Measurements from ENCODE around the gene TXN.

DNA sequence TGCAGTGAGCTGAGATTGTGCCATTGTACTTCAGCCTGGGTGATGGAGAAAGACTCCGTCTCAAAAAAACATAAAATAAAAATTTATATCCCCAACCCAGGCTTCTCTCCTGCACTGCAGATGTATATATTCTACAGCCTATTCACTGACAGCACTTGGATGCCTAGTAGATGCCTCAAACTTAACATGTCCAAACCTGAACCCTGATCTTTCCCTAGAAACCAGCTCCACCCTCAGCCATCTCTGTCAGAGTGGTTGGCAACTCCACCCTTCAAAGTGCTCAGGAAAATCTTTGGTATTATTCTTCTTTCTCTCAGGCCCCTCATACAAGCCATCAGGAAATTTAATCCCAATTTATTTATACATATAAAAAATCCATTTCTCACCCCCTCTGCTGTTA lies 36.9 kb upstream of the TXN start:
- TF ChIP-seq, protein P1, sequence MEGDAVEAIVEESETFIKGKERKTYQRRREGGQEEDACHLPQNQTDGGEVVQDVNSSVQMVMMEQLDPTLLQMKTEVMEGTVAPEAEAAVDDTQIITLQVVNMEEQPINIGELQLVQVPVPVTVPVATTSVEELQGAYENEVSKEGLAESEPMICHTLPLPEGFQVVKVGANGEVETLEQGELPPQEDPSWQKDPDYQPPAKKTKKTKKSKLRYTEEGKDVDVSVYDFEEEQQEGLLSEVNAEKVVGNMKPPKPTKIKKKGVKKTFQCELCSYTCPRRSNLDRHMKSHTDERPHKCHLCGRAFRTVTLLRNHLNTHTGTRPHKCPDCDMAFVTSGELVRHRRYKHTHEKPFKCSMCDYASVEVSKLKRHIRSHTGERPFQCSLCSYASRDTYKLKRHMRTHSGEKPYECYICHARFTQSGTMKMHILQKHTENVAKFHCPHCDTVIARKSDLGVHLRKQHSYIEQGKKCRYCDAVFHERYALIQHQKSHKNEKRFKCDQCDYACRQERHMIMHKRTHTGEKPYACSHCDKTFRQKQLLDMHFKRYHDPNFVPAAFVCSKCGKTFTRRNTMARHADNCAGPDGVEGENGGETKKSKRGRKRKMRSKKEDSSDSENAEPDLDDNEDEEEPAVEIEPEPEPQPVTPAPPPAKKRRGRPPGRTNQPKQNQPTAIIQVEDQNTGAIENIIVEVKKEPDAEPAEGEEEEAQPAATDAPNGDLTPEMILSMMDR (IDR thresholded peaks at IDR 0.05; ENCODE audit: control extremely low read depth in 1 of 3, insufficient read depth in 1 of 3, low read depth in 1 of 3, low read length in 3 of 3): no peak
- no peak for TF ChIP-seq POLR2AphosphoS5 (IDR thresholded peaks at IDR 0.05; ENCODE audit: low read depth, low read length)
- no peak for TF ChIP-seq ATF3 (IDR thresholded peaks at IDR 0.05; ENCODE audit: insufficient read depth, low read depth, low read length)
- no peak for TF ChIP-seq EZH2 (IDR thresholded peaks at IDR 0.05; ENCODE audit: low read depth, low read length, severe bottlenecking)
- no peak for TF ChIP-seq SP1 (IDR thresholded peaks at IDR 0.05; ENCODE audit: low read depth, low read length)
- no peak for TF ChIP-seq SIX5 (IDR thresholded peaks at IDR 0.05; ENCODE audit: low read depth, low read length)
- no peak for TF ChIP-seq KDM5A (IDR thresholded peaks at IDR 0.05; ENCODE audit: low read length)

All from H1 (cell line).